Liver (tissue), 3 donors: ENCODE measurements around the gene KCTD2.

Experiments used
- EGR1 ChIP-seq, 2 donors: IDR thresholded peaks; 2 replicates each; pipeline ENCODE4 v1.6.1; 2016 to 2018; ENCODE audit warnings: antibody characterized with exemption in 2 of 2, low read depth in 2 of 2
- GABPA ChIP-seq, 2 donors: IDR thresholded peaks in 1 of 2; conservative IDR thresholded peaks in 1 of 2; 2 replicates each; pipeline ENCODE4 v1.6.1; 2016; ENCODE audit warnings: antibody characterized with exemption in 2 of 2, mild to moderate bottlenecking in 1 of 2, moderate library complexity in 1 of 2
- HNF4G ChIP-seq: IDR thresholded peaks from 2 replicates; pipeline ENCODE4 v1.6.1; 2016; ENCODE audit warnings: antibody characterized with exemption
- RAD21 ChIP-seq, 2 donors: IDR thresholded peaks; 2 replicates each; pipeline ENCODE4 v1.6.1; 2016; ENCODE audit warnings: antibody characterized with exemption in 2 of 2, mild to moderate bottlenecking in 2 of 2
- RXRA ChIP-seq, 2 donors: IDR thresholded peaks; 2 replicates each; pipeline ENCODE4 v1.6.1; 2017 to 2018; ENCODE audit warnings: antibody characterized with exemption in 2 of 2, mild to moderate bottlenecking in 1 of 2
- SP1 ChIP-seq: IDR thresholded peaks from 2 replicates; pipeline ENCODE4 v1.6.1; 2018; ENCODE audit warnings: antibody characterized with exemption, mild to moderate bottlenecking
- YY1 ChIP-seq: IDR thresholded peaks from 2 replicates; pipeline ENCODE4 v1.6.1; 2016; ENCODE audit warnings: antibody characterized with exemption, mild to moderate bottlenecking
- TF ChIP-seq, protein P1 (sequence below): fragments of 150-350 bp; IDR thresholded peaks from 2 replicates; pipeline ENCODE4 v1.5.1; 2017; ENCODE audit warnings: improper control_type of control experiment, low read depth, low read length; ENCODE audit not compliant: missing input control
- TF ChIP-seq, protein P2 (sequence below): IDR thresholded peaks from 2 replicates; pipeline ENCODE4 v1.6.1; 2016; ENCODE audit warnings: antibody characterized with exemption
- TF ChIP-seq, protein P3 (sequence below): IDR thresholded peaks from 2 replicates; pipeline ENCODE4 v1.6.1; 2016; ENCODE audit warnings: antibody characterized with exemption, mild to moderate bottlenecking
- TF ChIP-seq, protein P4 (sequence below): IDR thresholded peaks from 2 replicates; pipeline ENCODE4 v1.6.1; 2016; ENCODE audit warnings: antibody characterized with exemption
- TF ChIP-seq, protein P5 (sequence below): IDR thresholded peaks from 2 replicates; pipeline ENCODE4 v1.6.1; 2016; ENCODE audit warnings: antibody characterized with exemption
- donor health status: healthy.
- donor health status: healthy.

DNA sequence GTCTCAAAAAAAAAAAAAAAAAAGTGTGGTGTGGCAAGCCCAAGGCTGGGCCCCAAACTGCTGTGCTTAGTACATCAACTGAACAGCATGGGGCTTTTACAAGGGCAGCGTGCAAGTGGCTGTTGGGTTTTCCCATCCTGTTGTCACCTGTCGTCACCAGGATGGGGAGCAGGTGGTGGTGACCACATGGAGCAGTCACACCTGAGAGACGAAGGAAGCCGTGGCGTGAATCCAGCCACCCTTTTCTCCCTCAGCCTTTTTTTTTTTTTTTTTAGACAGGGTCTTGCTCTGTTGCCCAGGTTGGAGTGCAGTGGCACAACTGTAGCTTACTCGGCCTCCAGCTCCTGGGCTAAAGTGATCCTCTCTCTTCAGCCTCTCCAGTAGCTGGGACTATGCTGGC is 38.7 kb upstream of the KCTD2 start:
- TF ChIP-seq, protein P1, sequence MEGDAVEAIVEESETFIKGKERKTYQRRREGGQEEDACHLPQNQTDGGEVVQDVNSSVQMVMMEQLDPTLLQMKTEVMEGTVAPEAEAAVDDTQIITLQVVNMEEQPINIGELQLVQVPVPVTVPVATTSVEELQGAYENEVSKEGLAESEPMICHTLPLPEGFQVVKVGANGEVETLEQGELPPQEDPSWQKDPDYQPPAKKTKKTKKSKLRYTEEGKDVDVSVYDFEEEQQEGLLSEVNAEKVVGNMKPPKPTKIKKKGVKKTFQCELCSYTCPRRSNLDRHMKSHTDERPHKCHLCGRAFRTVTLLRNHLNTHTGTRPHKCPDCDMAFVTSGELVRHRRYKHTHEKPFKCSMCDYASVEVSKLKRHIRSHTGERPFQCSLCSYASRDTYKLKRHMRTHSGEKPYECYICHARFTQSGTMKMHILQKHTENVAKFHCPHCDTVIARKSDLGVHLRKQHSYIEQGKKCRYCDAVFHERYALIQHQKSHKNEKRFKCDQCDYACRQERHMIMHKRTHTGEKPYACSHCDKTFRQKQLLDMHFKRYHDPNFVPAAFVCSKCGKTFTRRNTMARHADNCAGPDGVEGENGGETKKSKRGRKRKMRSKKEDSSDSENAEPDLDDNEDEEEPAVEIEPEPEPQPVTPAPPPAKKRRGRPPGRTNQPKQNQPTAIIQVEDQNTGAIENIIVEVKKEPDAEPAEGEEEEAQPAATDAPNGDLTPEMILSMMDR: no peak
- TF ChIP-seq SP1: no peak
- TF ChIP-seq RAD21 (IDR thresholded peaks at IDR 0.05): no peak
- TF ChIP-seq, protein P2, sequence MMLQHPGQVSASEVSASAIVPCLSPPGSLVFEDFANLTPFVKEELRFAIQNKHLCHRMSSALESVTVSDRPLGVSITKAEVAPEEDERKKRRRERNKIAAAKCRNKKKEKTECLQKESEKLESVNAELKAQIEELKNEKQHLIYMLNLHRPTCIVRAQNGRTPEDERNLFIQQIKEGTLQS: no peak
- TF ChIP-seq, protein P3, sequence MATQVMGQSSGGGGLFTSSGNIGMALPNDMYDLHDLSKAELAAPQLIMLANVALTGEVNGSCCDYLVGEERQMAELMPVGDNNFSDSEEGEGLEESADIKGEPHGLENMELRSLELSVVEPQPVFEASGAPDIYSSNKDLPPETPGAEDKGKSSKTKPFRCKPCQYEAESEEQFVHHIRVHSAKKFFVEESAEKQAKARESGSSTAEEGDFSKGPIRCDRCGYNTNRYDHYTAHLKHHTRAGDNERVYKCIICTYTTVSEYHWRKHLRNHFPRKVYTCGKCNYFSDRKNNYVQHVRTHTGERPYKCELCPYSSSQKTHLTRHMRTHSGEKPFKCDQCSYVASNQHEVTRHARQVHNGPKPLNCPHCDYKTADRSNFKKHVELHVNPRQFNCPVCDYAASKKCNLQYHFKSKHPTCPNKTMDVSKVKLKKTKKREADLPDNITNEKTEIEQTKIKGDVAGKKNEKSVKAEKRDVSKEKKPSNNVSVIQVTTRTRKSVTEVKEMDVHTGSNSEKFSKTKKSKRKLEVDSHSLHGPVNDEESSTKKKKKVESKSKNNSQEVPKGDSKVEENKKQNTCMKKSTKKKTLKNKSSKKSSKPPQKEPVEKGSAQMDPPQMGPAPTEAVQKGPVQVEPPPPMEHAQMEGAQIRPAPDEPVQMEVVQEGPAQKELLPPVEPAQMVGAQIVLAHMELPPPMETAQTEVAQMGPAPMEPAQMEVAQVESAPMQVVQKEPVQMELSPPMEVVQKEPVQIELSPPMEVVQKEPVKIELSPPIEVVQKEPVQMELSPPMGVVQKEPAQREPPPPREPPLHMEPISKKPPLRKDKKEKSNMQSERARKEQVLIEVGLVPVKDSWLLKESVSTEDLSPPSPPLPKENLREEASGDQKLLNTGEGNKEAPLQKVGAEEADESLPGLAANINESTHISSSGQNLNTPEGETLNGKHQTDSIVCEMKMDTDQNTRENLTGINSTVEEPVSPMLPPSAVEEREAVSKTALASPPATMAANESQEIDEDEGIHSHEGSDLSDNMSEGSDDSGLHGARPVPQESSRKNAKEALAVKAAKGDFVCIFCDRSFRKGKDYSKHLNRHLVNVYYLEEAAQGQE: no peak
- no peak for TF ChIP-seq EGR1 (IDR thresholded peaks at IDR 0.05; ENCODE audit: low read depth in 2 of 2)
- TF ChIP-seq, protein P4, sequence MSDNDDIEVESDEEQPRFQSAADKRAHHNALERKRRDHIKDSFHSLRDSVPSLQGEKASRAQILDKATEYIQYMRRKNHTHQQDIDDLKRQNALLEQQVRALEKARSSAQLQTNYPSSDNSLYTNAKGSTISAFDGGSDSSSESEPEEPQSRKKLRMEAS: no peak
- no peak for TF ChIP-seq RXRA (IDR thresholded peaks at IDR 0.05)
- no peak for TF ChIP-seq GABPA (IDR thresholded peaks at IDR 0.05 in 1 of 2, conservative IDR thresholded peaks at IDR 0.05 in 1 of 2)
- no peak for TF ChIP-seq HNF4G
- TF ChIP-seq YY1: no peak
- TF ChIP-seq, protein P5, sequence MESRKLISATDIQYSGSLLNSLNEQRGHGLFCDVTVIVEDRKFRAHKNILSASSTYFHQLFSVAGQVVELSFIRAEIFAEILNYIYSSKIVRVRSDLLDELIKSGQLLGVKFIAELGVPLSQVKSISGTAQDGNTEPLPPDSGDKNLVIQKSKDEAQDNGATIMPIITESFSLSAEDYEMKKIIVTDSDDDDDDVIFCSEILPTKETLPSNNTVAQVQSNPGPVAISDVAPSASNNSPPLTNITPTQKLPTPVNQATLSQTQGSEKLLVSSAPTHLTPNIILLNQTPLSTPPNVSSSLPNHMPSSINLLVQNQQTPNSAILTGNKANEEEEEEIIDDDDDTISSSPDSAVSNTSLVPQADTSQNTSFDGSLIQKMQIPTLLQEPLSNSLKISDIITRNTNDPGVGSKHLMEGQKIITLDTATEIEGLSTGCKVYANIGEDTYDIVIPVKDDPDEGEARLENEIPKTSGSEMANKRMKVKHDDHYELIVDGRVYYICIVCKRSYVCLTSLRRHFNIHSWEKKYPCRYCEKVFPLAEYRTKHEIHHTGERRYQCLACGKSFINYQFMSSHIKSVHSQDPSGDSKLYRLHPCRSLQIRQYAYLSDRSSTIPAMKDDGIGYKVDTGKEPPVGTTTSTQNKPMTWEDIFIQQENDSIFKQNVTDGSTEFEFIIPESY: no peak
